ENCODE measurements around the gene TRIP13.

The TRIP13 gene

GRCh38 chr5:943201-943917 is 50.7 kb downstream of the TRIP13 start:
- DNase-seq = peak; percentile 73

GRCh38 chr5:943918-944620 is 51.4 kb downstream of the TRIP13 start:
- no peak for DNase-seq

GRCh38 chr5:944621-944927 is 51.9 kb downstream of the TRIP13 start:
- DNase-seq = no peak

GRCh38 chr5:944992-945685 is 52.5 kb downstream of the TRIP13 start:
- no peak for DNase-seq

- peak; percentile 96 for DNase-seq
Measured at GRCh38 chr5:945691-946551, 53.2 kb downstream of the TRIP13 start.

GRCh38 chr5:946720-947625 is 54.3 kb downstream of the TRIP13 start:
- no peak for DNase-seq

GRCh38 chr5:947626-948471 is 55.2 kb downstream of the TRIP13 start:
- peak; percentile 46 for DNase-seq

- DNase-seq = no peak
Measured at GRCh38 chr5:948472-949274, 56.0 kb downstream of the TRIP13 start.

- DNase-seq = no peak
Measured at GRCh38 chr5:949275-949543, 56.5 kb downstream of the TRIP13 start.

- no peak for DNase-seq
Measured at GRCh38 chr5:949815-950560, 57.3 kb downstream of the TRIP13 start.

- DNase-seq = no peak
Measured at GRCh38 chr5:951940-952596, 59.4 kb downstream of the TRIP13 start.

- no peak for DNase-seq
Measured at GRCh38 chr5:952597-953271, 60.0 kb downstream of the TRIP13 start.

- no peak for DNase-seq
Measured at GRCh38 chr5:953535-954449, 61.1 kb downstream of the TRIP13 start.

- DNase-seq = no peak
Measured at GRCh38 chr5:955886-956761, 63.4 kb downstream of the TRIP13 start.

GRCh38 chr5:956941-957747 is 64.5 kb downstream of the TRIP13 start:
- no peak for DNase-seq
